H9 (cell line): Measurements from ENCODE around the gene MTMR8. TPM values are rescaled to one million over a fixed set of nuclear protein-coding genes. Genes with fewer than 3 reads are reported as not detected.
"Not testable (repeated sequence)": the region's sequence is repeated elsewhere in the genome, so short reads cannot be mapped to it uniquely, and the experiment has no call there.

Experiments
- DNase-seq: peaks from one replicate; pipeline ENCODE4 v3.0.0-alpha.2; 2017
- H2AFZ ChIP-seq: one replicate; pipeline ENCODE4 v1.6.1; 2013; ENCODE audit warnings: mild to moderate bottlenecking, low read length, control low read depth, moderate library complexity
- H2AK5ac ChIP-seq: 2 replicates; pipeline ENCODE4 v1.6.1; 2013; ENCODE audit warnings: low read length, control low read depth, mixed read lengths; ENCODE audit not compliant: insufficient read length
- H2BK120ac ChIP-seq: one replicate; pipeline ENCODE4 v1.6.1; 2013; ENCODE audit warnings: low read depth, mild to moderate bottlenecking, low read length, control low read depth, inconsistent platforms; ENCODE audit not compliant: poor library complexity, severe bottlenecking
- H2BK12ac ChIP-seq: 2 replicates; pipeline ENCODE4 v1.6.1; 2013; ENCODE audit warnings: low read length, control low read depth, mixed read lengths, low read depth; ENCODE audit not compliant: insufficient read length
- H2BK15ac ChIP-seq: 2 replicates; pipeline ENCODE4 v1.6.1; 2013; ENCODE audit warnings: low read depth, low read length, control low read depth
- H2BK20ac ChIP-seq: one replicate; pipeline ENCODE4 v1.6.1; 2013; ENCODE audit warnings: low read depth, mild to moderate bottlenecking, low read length, control low read depth, inconsistent platforms; ENCODE audit not compliant: poor library complexity, severe bottlenecking
- H2BK5ac ChIP-seq: 2 replicates; pipeline ENCODE4 v1.6.1; 2013; ENCODE audit warnings: low read length, control low read depth, mixed read lengths; ENCODE audit not compliant: insufficient read length
- H3K14ac ChIP-seq: 2 replicates; pipeline ENCODE4 v1.6.1; 2013; ENCODE audit warnings: low read length, control low read depth; ENCODE audit not compliant: insufficient read depth
- H3K18ac ChIP-seq: 2 replicates; pipeline ENCODE4 v1.6.1; 2013; ENCODE audit warnings: low read depth, mild to moderate bottlenecking, mixed read lengths, low read length, control low read depth; ENCODE audit not compliant: insufficient read length
- H3K23ac ChIP-seq: 2 replicates; pipeline ENCODE4 v1.6.1; 2013; ENCODE audit warnings: low read length, control low read depth, mixed read lengths, low read depth; ENCODE audit not compliant: insufficient read length
- H3K23me2 ChIP-seq: 2 replicates; pipeline ENCODE4 v1.6.1; 2013; ENCODE audit warnings: low read depth, mild to moderate bottlenecking, mixed read lengths, low read length, control low read depth; ENCODE audit not compliant: insufficient read length, poor library complexity, severe bottlenecking
- H3K27ac ChIP-seq: 2 replicates; pipeline ENCODE4 v1.5.1; 2013; ENCODE audit warnings: low read length, control low read depth, mixed read lengths, low read depth; ENCODE audit not compliant: insufficient read length
- H3K27me3 ChIP-seq: 2 replicates; pipeline ENCODE4 v1.6.1; 2013; ENCODE audit warnings: low read length, control low read depth, inconsistent platforms; ENCODE audit not compliant: insufficient read depth
- H3K4ac ChIP-seq: 2 replicates; pipeline ENCODE4 v1.6.1; 2013; ENCODE audit warnings: low read depth, mild to moderate bottlenecking, control low read depth, inconsistent platforms, low read length, moderate library complexity
- H3K4me1 ChIP-seq: 2 replicates; pipeline ENCODE4 v1.6.1; 2013; ENCODE audit warnings: low read length, control low read depth, inconsistent platforms; ENCODE audit not compliant: insufficient read depth
- H3K4me2 ChIP-seq: 2 replicates; pipeline ENCODE4 v1.6.1; 2013; ENCODE audit warnings: low read length, control low read depth, mixed read lengths; ENCODE audit not compliant: insufficient read length, insufficient read depth
- H3K56ac ChIP-seq: 2 replicates; pipeline ENCODE4 v1.6.1; 2013; ENCODE audit warnings: low read depth, mild to moderate bottlenecking, mixed read lengths, low read length, control low read depth; ENCODE audit not compliant: insufficient read length
- H3K79me1 ChIP-seq: 2 replicates; pipeline ENCODE4 v1.6.1; 2013; ENCODE audit warnings: low read depth, mild to moderate bottlenecking, moderate library complexity, low read length, control low read depth, inconsistent platforms; ENCODE audit not compliant: insufficient read depth, poor library complexity, severe bottlenecking
- H3K79me2 ChIP-seq: 2 replicates; pipeline ENCODE4 v1.6.1; 2013; ENCODE audit warnings: low read length, control low read depth, inconsistent platforms; ENCODE audit not compliant: insufficient read depth
- H3K9ac ChIP-seq: 2 replicates; pipeline ENCODE4 v1.6.1; 2013; ENCODE audit warnings: low read length, control low read depth, mixed read lengths; ENCODE audit not compliant: insufficient read length; ENCODE audit errors: extremely low read depth
- H3K9me3 ChIP-seq: one replicate; pipeline ENCODE4 v1.6.1; 2013; ENCODE audit warnings: low read depth, low read length, inconsistent platforms; ENCODE audit not compliant: control insufficient read depth
- H3T11ph ChIP-seq: one replicate; pipeline ENCODE4 v1.6.1; 2013; ENCODE audit warnings: mild to moderate bottlenecking, low read length, control low read depth, inconsistent platforms
- H4K20me1 ChIP-seq: one replicate; pipeline ENCODE4 v1.6.1; 2013; ENCODE audit not compliant: control insufficient read depth, insufficient read length, insufficient read depth
- H4K5ac ChIP-seq: 2 replicates; pipeline ENCODE4 v1.6.1; 2013; ENCODE audit warnings: low read depth, mild to moderate bottlenecking, mixed read lengths, low read length, control low read depth; ENCODE audit not compliant: insufficient read length
- H4K8ac ChIP-seq: replicated peaks from 2 replicates; pipeline ENCODE4 v1.6.1; 2013; ENCODE audit warnings: low read length, control low read depth, mixed read lengths, low read depth; ENCODE audit not compliant: insufficient read length
- H4K91ac ChIP-seq: 2 replicates; pipeline ENCODE4 v1.6.1; 2013; ENCODE audit warnings: low read depth, mild to moderate bottlenecking, moderate library complexity, mixed read lengths, low read length, control low read depth; ENCODE audit not compliant: insufficient read length
- H3K27ac Mint-ChIP-seq, 3 experiments: 2 replicates in 2 of 3; 3 replicates in 1 of 3; pipeline ENCODE4 v1.8.0; 2020 to 2021; ENCODE audit warnings: mixed read lengths in 3 of 3, mild to moderate bottlenecking in 1 of 3, moderate library complexity in 1 of 3
- H3K27me3 Mint-ChIP-seq: 2 replicates; pipeline ENCODE4 v1.8.0; 2021; ENCODE audit warnings: low read depth, mild to moderate bottlenecking, moderate library complexity, mixed read lengths
- H3K36me3 Mint-ChIP-seq, 3 experiments: 2 replicates in 2 of 3; 3 replicates in 1 of 3; pipeline ENCODE4 v1.8.0; 2020 to 2021; ENCODE audit warnings: low read depth in 3 of 3, mixed read lengths in 3 of 3; ENCODE audit not compliant: insufficient read depth in 1 of 3
- H3K4me1 Mint-ChIP-seq, 2 experiments: 2 replicates each; pipeline ENCODE4 v1.8.0; 2020; ENCODE audit warnings: mixed read lengths in 2 of 2
- H3K4me3 Mint-ChIP-seq, 2 experiments: 2 replicates in 1 of 2; 3 replicates in 1 of 2; pipeline ENCODE4 v1.8.0; 2020 to 2021; ENCODE audit warnings: mild to moderate bottlenecking in 2 of 2, mixed read lengths in 2 of 2, moderate library complexity in 1 of 2
- H3K9me3 Mint-ChIP-seq, 2 experiments: 2 replicates in 1 of 2; 3 replicates in 1 of 2; pipeline ENCODE4 v1.8.0; 2020; ENCODE audit warnings: mild to moderate bottlenecking in 2 of 2, mixed read lengths in 2 of 2, moderate library complexity in 1 of 2
- WGBS: extraction: QIAGEN DNeasy Blood & Tissue Kit; methylation state at CpG from one replicate; pipeline ENCODE4 v1.1.7; 2013; ENCODE audit warnings: missing lambda C conversion rate, low lambda C conversion rate, mixed read lengths; ENCODE audit not compliant: insufficient read length; ENCODE audit errors: extremely low coverage; 5-methylcytosine and 5-hydroxymethylcytosine counted together
- total RNA-seq: library from RNA; stranded (reverse); gene quantifications from 2 replicates; pipeline ENCODE4 v1.2.1, GENCODE V29; 2021
- TF ChIP-seq, protein P1 (sequence below): fragments of 200-600 bp; sonication (generic); conservative IDR thresholded peaks from 3 replicates; pipeline ENCODE4 v1.8.0; 2021; ENCODE audit warnings: antibody characterized with exemption, mild to moderate bottlenecking

MTMR8 gene
- total RNA-seq, 1 experiment from 2014 or later = 5.2 TPM

DNA sequence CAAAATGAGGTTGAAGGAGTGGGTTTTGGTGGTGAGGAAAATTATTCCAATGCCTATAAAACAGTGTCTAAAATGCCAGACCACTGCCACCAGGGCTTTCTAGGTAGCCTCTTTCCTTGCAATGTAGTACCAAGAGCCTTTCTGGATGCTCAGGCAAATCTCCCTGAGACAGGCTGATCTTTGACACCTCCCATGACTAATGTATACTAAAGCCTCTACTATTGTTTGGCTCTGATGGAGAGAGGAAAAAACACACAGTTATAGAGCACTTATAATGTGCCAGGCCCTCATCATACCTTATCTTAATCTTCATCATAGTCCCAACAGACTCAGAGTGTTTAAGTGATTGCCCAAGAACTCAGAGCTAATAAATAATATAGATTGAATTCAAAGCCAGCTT lies 5.8 kb downstream of the MTMR8 start:
- Histone ChIP-seq H2BK20ac (no peak overlapping the region), H3K9me3 (peaks cover 43% of the 10 kb centered on the region), H3K9ac (no peak overlapping the region), H3K79me1 (no peaks in the 10 kb centered on the region), H3K14ac (no peak overlapping the region), H3T11ph (no peak overlapping the region), H2BK12ac (no peak overlapping the region), H3K56ac (no peak overlapping the region), H3K4ac (no peak overlapping the region), H2AFZ (no peak overlapping the region), H3K27ac (no peak overlapping the region), H3K23ac (no peak overlapping the region), H4K8ac (no peak overlapping the region), H4K5ac (no peak overlapping the region), H2BK120ac (no peak overlapping the region), H4K20me1 (no peaks in the 10 kb centered on the region), H3K23me2 (peaks cover 4% of the 10 kb centered on the region), H3K4me2 (no peak overlapping the region), H2BK5ac (no peak overlapping the region), H2BK15ac (no peak overlapping the region), H3K79me2 (no peaks in the 10 kb centered on the region), H3K4me1 (no peaks in the 10 kb centered on the region), H3K18ac (no peak overlapping the region), H4K91ac (no peak overlapping the region), H2AK5ac (no peak overlapping the region), H3K27me3 (no peaks in the 10 kb centered on the region)
- Mint-ChIP-seq H3K27me3 (no peaks in the 10 kb centered on the region), H3K36me3 (peaks cover 21 to 29% (median 22%) of the 10 kb centered on the region in 3 experiments), H3K4me1 (peaks cover 6 to 22% of the 10 kb centered on the region in 2 experiments), H3K9me3 (peaks cover 68 to 72% of the 10 kb centered on the region in 2 experiments), H3K4me3 (no peak overlapping the region), H3K27ac (no peak overlapping the region)
- TF ChIP-seq, protein P1, sequence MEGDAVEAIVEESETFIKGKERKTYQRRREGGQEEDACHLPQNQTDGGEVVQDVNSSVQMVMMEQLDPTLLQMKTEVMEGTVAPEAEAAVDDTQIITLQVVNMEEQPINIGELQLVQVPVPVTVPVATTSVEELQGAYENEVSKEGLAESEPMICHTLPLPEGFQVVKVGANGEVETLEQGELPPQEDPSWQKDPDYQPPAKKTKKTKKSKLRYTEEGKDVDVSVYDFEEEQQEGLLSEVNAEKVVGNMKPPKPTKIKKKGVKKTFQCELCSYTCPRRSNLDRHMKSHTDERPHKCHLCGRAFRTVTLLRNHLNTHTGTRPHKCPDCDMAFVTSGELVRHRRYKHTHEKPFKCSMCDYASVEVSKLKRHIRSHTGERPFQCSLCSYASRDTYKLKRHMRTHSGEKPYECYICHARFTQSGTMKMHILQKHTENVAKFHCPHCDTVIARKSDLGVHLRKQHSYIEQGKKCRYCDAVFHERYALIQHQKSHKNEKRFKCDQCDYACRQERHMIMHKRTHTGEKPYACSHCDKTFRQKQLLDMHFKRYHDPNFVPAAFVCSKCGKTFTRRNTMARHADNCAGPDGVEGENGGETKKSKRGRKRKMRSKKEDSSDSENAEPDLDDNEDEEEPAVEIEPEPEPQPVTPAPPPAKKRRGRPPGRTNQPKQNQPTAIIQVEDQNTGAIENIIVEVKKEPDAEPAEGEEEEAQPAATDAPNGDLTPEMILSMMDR = no peak
- DNase-seq = no peak

DNA sequence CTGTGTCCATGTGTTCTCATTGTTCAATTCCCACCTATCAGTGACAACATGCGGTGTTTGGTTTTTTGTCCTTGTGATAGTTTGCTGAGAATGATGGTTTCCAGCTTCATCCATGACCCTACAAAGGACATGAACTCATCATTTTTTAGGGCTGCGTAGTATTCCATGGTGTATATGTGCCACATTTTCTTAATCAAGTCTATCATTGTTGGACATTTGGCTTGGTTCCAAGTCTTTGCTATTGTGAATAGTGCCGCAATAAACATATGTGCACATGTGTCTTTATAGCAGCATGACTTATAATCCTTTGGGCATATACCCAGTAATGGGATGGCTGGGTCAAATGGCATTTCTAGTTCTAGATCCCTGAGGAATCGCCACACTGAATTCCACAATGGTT lies 14.5 kb downstream of the MTMR8 start:
- not testable (repeated sequence) for H3K14ac ChIP-seq, H2BK20ac ChIP-seq, H3K79me2 ChIP-seq, H3K27me3 Mint-ChIP-seq, H2BK15ac ChIP-seq, H3K27ac ChIP-seq, H2AK5ac ChIP-seq, H2BK12ac ChIP-seq, H3K79me1 ChIP-seq, H3K56ac ChIP-seq, H3K18ac ChIP-seq, H3T11ph ChIP-seq, H4K8ac ChIP-seq, H4K20me1 ChIP-seq, H2BK120ac ChIP-seq, H2BK5ac ChIP-seq, H3K23ac ChIP-seq, H3K23me2 ChIP-seq, H4K5ac ChIP-seq, H3K4me1 Mint-ChIP-seq, H3K4ac ChIP-seq, H3K27me3 ChIP-seq, H3K9ac ChIP-seq, H3K4me3 Mint-ChIP-seq, H2AFZ ChIP-seq, H3K4me1 ChIP-seq, H3K4me2 ChIP-seq, H3K27ac Mint-ChIP-seq, H4K91ac ChIP-seq, DNase-seq
- peaks cover 90 to 92% of the 10 kb centered on the region in 2 experiments for H3K9me3 Mint-ChIP-seq
- H3K36me3 Mint-ChIP-seq = peaks cover 52 to 77% (median 57%) of the 10 kb centered on the region in 3 experiments
- WGBS = no CpG with 5 or more reads among the region's 4 CpGs
- peaks cover 57% of the 10 kb centered on the region for H3K9me3 ChIP-seq
